Stimulated activated CD8-positive, alpha-beta memory T cell treated with anti-CD3 and anti-CD28 coated beads, Interleukin-15, amount 100 ng/mL, for 4 hours (primary cell): Measurements from ENCODE around the gene CNGA4.
"Not testable (repeated sequence)": the region's sequence is repeated elsewhere in the genome, so short reads cannot be mapped to it uniquely, and the experiment has no call there.

Experiments
- DNase-seq, 2 donors: peaks; one replicate each; pipeline ENCODE4 v3.0.0-alpha.2; 2020; ENCODE audit warnings: low read depth in 2 of 2

CNGA4 gene

GRCh38 chr11:6263662-6264061 lies 24.8 kb downstream of the CNGA4 start:
- DNase-seq, result no peak

GRCh38 chr11:6268820-6269219 lies 29.9 kb downstream of the CNGA4 start:
- DNase-seq, result no peak

- DNase-seq, result no peak
Observed at GRCh38 chr11:6269994-6270393, 31.1 kb downstream of the CNGA4 start.

- no peak for DNase-seq
Observed at GRCh38 chr11:6270584-6271246, 31.8 kb downstream of the CNGA4 start.

GRCh38 chr11:6271598-6271997 lies 32.7 kb downstream of the CNGA4 start:
- no peak for DNase-seq

- no peak for DNase-seq
Observed at GRCh38 chr11:6273188-6273587, 34.3 kb downstream of the CNGA4 start.

- not testable (repeated sequence) for DNase-seq
Observed at GRCh38 chr11:6280809-6281208, 41.9 kb downstream of the CNGA4 start.

GRCh38 chr11:6283453-6284023 lies 44.6 kb downstream of the CNGA4 start:
- no peak for DNase-seq

GRCh38 chr11:6284250-6284649 lies 45.4 kb downstream of the CNGA4 start:
- no peak for DNase-seq

- no peak for DNase-seq
Observed at GRCh38 chr11:6285019-6285418, 46.1 kb downstream of the CNGA4 start.
